NCI-H446 (cell line): ENCODE data around the gene WSCD1.
A peak's percentile ranks its signal among the peaks of the same experiment; 100 is the strongest.

Source experiments
- DNase-seq, 2 experiments: peaks; one replicate each; lab custom pipeline; 2025; lab: John Stamatoyannopoulos, UW

Gene WSCD1

DNA sequence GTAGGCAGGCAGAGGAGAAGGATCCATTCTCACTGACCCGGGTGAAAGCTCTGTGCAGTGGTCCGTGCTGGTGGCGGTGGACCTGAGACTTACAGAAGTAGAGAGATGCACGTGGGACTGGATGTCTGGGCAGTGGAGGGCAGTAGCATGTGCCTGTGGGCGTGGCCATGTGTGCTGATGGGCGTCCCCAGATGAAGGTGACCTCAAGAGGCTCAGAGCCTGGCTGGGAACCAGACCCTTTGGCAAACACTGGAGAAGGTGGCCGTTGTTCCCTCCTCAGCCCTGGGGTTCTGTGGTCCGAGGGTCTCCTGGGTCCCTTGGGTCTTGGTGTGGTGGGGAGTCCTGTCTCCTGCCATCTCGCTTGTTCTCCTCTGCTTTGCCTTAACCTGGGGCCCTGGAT, 15.6 kb downstream of the WSCD1 start:
- no peak for DNase-seq

DNA sequence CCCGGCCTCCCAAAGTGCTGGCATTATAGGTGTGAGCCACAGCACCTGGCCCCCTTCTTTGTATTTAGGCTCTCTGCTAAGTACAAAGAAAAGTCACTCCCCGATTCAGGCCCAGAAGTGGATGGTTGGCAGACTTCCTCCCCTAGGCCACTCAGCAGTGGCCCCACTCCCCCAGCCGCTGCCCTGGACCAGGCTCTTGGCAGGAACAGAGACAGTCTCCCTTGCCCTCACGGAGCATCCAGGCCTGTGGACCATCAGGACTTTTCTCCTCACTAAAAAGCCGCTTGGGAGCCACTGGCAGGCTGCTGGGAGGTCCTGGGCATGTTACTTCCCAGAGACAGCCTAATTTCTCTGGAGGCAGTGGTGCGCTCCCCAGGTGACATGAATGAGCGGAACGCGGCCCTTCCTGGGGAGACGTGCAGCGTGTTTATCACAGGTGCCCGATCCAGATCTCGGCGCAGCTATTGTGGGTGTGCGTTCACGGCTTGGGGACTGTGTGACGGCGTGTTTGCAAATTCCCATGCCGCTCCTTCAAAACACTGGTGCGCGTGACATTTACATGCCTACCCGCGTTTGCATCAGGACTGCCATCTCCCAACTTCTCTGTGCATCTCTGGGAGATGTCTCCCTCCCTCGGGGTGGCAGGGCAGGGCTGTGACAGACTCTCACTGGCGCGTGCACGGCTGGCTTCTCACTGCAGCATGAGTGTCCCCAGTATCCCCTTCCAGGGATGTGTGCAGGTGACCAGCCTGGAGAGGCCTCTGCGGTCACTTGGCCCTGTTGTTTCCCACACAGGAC, 16.6 kb downstream of the WSCD1 start:
- DNase-seq: no peak

DNA sequence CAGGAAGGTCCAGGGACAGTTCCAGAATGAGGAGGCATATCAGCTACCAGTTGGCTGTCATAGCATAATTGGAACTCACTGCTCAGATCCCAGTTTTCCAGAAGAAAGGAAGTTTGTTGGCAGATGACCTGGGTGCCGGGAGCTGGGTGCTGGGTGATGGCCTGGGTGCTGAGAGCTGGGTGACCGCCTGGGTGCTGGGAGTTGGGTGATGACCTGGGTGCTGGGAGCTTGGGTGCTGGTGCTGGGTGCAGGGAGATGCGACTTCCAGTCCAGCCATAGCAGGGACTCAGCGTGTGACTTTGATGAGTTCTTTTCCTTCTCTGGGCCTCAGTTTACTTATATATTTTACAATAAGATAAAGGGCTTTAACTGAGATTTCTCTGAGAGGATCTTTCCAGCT, 18.0 kb downstream of the WSCD1 start:
- DNase-seq: no peak

- no peak for DNase-seq
These were observed 20.1 kb downstream of the WSCD1 start for GRCh38 chr17:6090253-6090652.

- peak; percentile 45 to 77 for DNase-seq
These were observed 22.2 kb downstream of the WSCD1 start for GRCh38 chr17:6092182-6092902.

DNA sequence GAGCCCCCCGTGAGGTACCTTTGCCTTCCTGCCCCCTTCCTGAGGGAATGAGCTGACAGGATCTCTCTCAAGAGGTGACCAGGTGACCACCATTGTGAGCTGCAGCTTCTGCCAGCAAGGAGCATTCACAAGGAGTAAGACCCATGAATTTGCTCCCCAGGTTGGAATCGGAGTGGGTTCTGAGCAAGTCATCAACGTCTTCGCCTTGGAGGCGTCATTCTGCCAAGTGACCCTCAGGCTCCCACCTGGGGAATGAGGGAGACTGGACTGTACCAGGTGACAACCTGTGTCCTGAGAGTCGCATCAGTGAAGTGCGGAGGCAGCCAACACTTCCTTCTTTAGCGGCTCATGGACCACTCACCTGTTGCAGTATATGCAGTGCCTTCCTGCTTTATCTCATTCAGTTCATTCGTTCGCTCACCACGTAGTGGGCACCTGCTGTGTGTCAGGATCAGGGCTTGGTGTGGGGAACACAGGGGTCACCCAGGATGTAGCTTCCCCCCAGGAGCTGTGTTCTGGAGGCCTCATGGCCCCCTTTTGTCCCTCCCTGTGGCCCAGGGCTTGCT, 22.8 kb downstream of the WSCD1 start:
- DNase-seq: no peak

DNA sequence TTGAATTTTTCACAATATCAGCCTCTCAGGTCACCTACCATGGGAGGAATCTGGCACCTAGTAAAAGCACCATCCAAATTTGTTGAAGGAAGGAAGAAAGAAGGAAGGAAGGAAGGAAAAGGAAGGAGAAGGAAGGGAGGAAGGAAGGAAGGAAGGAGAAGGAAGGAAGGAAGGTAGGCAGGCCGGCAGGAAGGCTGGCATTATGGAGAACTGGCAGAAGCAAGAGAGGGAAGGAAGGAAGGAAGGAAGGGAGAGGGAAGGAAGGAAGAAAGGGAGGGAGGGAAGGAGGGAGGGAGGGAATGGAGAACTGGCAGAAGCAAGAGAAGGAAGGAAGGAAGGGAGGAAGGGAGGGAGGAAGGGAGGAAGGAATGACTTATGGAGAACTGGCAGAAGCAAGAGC, 24.3 kb downstream of the WSCD1 start:
- no peak for DNase-seq

- no peak for DNase-seq
These were observed 24.7 kb downstream of the WSCD1 start for GRCh38 chr17:6094926-6095325.

DNA sequence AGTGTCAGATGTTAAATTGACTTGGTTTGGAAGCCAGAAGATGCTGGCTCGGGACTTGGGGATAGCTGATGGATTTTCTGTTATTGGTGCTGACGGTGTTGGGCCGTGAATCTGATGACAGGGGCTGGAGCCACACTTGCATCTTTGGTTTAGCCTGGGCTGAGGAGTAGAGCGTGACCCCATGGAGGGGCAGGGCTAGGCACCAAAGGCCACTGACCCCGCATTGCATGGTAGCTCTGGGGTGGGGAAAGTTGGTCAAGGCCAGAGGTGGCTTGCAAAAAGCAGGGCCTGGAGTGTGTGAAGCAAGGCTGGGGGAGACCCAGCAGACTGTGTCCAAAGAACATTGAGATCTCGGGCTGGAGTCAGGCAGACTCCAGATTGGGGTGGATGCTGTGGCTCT, 25.3 kb downstream of the WSCD1 start:
- no peak for DNase-seq

DNA sequence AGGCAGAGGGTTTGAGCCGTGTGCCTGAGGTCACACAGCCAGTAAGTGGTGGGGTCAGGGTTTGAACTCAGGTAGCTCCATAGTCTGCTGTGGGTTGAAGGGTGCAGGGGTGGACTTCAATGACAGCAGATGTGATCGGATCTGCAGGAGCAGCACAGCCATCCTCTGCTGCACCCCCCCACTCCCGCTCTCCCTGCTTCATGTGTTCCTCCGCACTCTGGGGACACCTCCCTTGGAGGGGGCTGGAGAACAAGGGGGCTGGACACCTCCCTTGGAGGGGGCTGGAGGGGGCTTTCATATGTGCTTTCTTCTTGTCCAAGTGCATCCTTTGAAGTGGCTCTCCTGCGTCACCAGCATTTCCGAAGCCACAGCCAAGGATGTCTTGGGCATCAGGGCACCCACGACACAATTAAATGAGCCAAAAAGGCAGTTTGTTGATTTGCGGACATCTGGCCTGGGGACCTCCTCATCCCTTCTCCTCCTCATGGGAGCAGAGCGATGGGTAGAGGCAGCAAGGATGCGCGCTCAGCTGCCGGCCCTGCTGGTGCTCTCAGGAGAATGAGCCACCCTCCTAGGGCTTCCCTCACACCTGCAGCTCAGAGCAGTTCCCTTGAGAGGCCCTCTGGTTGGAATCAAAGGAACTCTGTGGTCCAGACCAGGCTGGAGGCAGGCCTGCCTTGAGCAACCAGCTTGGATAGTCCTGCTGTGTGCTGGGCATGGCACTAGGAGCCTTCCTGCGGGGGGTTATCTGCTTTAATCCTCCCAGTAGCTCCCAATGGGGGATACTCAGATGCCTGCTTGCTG, 26.2 kb downstream of the WSCD1 start:
- DNase-seq: no peak

DNA sequence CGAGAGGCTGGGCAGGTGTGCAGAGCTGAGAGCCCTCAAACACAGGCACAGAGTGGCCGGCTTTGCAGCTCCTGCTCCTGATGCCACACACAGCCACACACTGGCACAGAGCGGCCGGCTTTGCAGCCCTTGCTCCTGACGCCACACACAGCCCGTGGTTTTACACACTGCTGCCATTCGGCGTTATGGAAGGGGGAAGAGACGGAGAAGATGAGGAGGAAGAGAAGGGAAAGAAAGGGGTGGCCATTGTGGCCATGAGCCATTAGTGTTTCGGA, 26.8 kb downstream of the WSCD1 start:
- no peak for DNase-seq

GRCh38 chr17:6098050-6098822, 28.1 kb downstream of the WSCD1 start:
- no peak for DNase-seq

DNA sequence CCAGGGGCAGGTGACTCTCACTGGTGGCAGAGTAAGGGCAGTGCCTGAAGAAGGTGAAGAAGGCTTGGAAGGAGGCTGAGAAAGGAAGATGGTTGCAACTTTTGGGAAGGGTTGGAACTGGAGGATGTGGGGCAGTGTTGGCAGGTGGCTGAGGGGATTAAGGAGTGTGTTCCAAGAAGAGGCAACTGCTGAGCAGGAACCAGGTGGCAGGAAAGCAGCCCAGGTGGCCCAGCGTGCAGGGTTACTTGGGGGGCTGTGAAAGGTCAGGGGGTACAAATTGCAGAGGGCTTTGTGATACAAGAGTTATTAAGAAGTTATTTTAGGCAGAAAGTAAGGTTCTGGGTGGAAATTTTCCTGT, 28.6 kb downstream of the WSCD1 start:
- DNase-seq: no peak

- DNase-seq: no peak
These were observed 29.3 kb downstream of the WSCD1 start for GRCh38 chr17:6099492-6099891.

DNA sequence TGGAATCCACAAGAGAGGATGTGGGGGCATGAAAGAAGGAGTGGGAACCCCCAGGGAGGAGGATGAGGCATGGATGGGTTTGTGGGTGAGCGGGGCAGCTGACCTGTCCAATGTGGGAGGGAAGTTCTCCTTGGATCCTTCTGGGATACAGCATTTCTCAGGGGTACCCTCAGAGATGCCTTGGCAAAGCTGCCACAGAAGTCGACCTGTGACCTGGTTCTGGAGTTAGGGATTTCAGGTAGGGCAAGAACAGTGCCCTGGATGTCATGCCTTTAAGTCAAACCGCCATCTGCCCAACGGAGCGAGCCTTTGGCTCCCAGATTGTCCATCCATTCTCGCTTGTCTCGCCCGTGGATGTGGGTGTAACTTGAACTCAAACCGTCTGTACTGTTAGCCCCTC, 30.0 kb downstream of the WSCD1 start:
- DNase-seq: no peak

DNA sequence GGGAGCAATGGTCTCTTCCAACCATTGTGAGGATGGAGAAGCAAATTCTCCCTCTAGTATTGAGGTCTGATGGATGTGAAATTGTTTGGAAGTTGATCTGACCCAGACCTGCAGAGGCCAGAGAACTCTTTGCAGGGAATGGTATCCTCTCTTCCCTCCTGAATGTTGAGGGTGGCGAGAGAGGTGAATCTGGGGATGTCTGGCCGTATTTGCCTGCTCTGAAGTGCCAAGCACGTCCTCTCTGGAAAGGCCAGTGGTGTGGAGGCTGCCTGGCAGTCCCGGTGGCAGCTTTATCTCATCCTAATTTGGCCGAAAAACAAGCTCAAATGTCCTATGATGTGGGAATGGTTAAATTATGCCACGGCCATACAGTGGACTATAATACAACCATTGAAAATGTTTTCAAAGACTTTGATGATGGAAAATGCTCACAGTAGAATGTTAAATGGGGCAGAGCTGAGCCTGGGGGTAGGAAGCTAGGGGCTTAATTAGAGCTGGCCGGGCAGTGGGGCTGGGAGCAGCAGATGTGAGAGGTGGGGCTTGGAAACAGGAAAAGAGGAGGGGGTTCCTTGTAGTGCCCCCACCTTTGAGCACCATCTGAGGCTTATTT, 30.8 kb downstream of the WSCD1 start:
- DNase-seq: no peak

GRCh38 chr17:6101706-6102105, 31.5 kb downstream of the WSCD1 start:
- DNase-seq: no peak

DNA sequence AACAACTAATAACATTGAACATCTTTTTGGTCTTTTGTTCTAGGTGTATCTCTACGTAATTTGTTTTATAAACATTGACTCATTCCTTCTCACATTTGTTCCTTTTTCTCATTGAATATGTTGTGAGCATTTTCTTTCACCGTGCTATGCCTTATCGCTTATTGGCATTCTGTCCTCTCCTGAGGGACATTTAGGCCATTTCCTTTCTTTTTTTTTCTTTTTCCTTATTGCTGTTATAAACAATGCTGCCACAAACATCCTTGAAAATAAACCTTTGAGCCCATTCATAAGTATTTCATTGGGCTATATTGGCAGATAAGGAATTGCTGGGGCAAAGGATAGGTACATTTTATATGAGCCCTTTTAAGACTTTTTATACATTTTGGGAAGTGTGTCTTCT, 32.4 kb downstream of the WSCD1 start:
- no peak for DNase-seq

- no peak for DNase-seq
These were observed 34.9 kb downstream of the WSCD1 start for GRCh38 chr17:6104956-6105648.

- no peak for DNase-seq
These were observed 35.4 kb downstream of the WSCD1 start for GRCh38 chr17:6105649-6106007.

GRCh38 chr17:6106212-6106611, 36.0 kb downstream of the WSCD1 start:
- DNase-seq: no peak
